Measurements from ENCODE around the gene DSCAM. TPM values are rescaled to one million over a fixed set of nuclear protein-coding genes. Genes with fewer than 3 reads are reported as not detected.
"Not testable (repeated sequence)": the region's sequence is repeated elsewhere in the genome, so short reads cannot be mapped to it uniquely, and the experiment has no call there.

The DSCAM gene, protein sequence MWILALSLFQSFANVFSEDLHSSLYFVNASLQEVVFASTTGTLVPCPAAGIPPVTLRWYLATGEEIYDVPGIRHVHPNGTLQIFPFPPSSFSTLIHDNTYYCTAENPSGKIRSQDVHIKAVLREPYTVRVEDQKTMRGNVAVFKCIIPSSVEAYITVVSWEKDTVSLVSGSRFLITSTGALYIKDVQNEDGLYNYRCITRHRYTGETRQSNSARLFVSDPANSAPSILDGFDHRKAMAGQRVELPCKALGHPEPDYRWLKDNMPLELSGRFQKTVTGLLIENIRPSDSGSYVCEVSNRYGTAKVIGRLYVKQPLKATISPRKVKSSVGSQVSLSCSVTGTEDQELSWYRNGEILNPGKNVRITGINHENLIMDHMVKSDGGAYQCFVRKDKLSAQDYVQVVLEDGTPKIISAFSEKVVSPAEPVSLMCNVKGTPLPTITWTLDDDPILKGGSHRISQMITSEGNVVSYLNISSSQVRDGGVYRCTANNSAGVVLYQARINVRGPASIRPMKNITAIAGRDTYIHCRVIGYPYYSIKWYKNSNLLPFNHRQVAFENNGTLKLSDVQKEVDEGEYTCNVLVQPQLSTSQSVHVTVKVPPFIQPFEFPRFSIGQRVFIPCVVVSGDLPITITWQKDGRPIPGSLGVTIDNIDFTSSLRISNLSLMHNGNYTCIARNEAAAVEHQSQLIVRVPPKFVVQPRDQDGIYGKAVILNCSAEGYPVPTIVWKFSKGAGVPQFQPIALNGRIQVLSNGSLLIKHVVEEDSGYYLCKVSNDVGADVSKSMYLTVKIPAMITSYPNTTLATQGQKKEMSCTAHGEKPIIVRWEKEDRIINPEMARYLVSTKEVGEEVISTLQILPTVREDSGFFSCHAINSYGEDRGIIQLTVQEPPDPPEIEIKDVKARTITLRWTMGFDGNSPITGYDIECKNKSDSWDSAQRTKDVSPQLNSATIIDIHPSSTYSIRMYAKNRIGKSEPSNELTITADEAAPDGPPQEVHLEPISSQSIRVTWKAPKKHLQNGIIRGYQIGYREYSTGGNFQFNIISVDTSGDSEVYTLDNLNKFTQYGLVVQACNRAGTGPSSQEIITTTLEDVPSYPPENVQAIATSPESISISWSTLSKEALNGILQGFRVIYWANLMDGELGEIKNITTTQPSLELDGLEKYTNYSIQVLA (N-terminal part only)
- total RNA-seq (0.11 and 0.42 TPM in 2 replicates), polyA plus RNA-seq (0.04 and 0.23 TPM in 2 replicates)

DNA sequence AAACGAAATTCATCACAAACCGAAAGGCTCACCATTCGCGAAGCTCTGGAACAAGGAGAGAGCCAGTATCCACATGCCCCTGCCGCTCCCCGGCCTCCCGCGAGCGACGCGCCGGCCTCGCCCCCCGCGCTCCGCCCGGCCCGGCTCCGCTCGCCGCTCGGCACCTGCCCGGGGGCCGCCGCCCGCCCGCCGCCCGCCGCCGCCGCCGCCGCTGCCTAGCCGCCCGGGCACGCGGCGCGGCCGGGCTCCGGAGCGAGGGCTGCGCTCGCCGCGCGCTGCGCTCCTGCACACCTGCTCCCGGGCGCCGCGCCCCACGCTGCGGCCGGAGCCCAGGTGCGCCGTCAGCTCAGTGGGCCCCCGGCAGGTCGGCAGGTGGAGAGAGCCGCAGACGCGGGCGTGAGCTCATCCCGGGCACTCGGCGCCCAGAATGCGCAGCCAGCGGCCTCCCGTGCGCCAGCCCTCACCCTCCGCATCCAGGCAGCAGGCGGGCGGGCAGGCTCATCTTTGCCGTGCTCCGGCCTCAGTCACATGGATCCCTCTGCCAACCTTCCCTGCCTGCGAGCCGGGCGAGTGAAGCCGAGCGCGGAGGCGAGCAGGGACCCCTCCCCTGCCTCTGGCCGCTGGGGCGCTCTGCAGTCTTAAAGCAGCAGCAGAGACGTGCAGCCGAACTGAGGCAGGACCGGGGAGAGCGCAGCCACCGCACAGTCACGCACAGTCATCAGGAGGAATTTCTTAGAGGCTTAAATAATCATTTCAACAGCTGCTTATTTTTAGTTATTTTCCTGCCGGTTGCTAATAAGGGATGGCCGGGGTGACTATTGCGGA lies at the start of gene DSCAM:
DSCAM (minus strand) TSS at position 572 of the 825 bp plus-strand sequence; CDS start at position 75, 497 bp downstream.
- no peaks in the 10 kb centered on the region for H3K9me3 ChIP-seq (ENCODE audit: low read depth)
- no peak within 1 kb of the TSS for H3K27ac ChIP-seq
- peak in 1 of 2 donors; percentile 34 for DNase-seq (ENCODE audit: low read depth in 1 of 2, low spot score in 1 of 2)
- H3K36me3 ChIP-seq: no peaks in the 10 kb centered on the region
- no peaks in the 10 kb centered on the region for H3K4me1 ChIP-seq (ENCODE audit: low read depth)
- H3K4me3 ChIP-seq: peak within 1 kb of the TSS; percentile 50
- H3K27me3 ChIP-seq: peaks cover 72% of the 10 kb centered on the region
- TF ChIP-seq, protein P1, sequence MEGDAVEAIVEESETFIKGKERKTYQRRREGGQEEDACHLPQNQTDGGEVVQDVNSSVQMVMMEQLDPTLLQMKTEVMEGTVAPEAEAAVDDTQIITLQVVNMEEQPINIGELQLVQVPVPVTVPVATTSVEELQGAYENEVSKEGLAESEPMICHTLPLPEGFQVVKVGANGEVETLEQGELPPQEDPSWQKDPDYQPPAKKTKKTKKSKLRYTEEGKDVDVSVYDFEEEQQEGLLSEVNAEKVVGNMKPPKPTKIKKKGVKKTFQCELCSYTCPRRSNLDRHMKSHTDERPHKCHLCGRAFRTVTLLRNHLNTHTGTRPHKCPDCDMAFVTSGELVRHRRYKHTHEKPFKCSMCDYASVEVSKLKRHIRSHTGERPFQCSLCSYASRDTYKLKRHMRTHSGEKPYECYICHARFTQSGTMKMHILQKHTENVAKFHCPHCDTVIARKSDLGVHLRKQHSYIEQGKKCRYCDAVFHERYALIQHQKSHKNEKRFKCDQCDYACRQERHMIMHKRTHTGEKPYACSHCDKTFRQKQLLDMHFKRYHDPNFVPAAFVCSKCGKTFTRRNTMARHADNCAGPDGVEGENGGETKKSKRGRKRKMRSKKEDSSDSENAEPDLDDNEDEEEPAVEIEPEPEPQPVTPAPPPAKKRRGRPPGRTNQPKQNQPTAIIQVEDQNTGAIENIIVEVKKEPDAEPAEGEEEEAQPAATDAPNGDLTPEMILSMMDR (IDR thresholded peaks at IDR 0.05; ENCODE audit: low read depth, low read length): no peak

DNA sequence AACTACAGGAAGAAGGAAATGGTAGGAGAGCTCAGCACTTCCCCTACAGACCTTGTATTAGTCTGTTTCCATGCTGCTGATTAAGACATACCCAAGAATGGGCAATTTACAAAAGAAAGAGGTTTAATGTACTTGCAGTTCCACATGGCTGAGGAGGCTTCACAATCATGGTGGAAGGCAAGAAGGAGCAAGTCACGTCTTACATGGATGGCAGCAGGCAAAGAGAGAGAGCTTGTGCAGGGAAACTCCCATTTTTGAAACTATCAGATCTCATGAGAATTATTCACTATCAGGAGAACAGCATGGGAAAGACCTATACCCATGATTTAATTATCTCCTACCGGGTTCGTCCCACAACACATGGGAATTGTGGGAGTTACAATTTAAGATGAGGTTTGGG lies 48.7 kb upstream of the DSCAM start:
- not testable (repeated sequence) for DNase-seq (ENCODE audit: low read depth in 1 of 2, low spot score in 1 of 2); H3K27me3 ChIP-seq; H3K27ac ChIP-seq; H3K4me3 ChIP-seq; H3K9me3 ChIP-seq (ENCODE audit: low read depth); H3K36me3 ChIP-seq; H3K4me1 ChIP-seq (ENCODE audit: low read depth)

DNA sequence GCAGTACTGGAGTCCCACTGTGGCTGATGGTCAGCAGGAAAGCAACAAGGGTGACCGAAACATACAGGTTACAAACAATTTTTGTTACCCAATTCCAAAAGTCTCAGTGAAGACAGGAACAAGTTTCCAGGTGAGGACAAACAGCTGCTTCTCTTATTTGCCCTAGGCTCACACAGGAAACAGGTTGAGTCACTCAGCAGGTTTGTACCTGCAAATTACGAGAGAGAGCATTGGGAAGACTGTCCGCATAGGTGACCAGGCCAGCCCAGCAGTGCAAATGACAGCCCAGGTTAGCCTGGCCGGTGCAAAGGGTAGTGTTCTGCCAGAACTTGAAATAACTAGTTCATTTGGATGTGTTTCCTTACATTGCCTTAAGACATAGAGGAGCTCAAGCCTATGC lies 40.0 kb upstream of the DSCAM start:
- Histone ChIP-seq H3K9me3 (ENCODE audit: low read depth) (no peaks in the 10 kb centered on the region), H3K36me3 (no peaks in the 10 kb centered on the region), H3K4me1 (ENCODE audit: low read depth) (peaks cover 4% of the 10 kb centered on the region), H3K4me3 (no peak overlapping the region), H3K27me3 (no peaks in the 10 kb centered on the region), H3K27ac (no peak overlapping the region)
- TF ChIP-seq, protein P1 (IDR thresholded peaks at IDR 0.05; ENCODE audit: low read depth, low read length): no peak
- no peak for DNase-seq (ENCODE audit: low read depth in 1 of 2, low spot score in 1 of 2)

DNA sequence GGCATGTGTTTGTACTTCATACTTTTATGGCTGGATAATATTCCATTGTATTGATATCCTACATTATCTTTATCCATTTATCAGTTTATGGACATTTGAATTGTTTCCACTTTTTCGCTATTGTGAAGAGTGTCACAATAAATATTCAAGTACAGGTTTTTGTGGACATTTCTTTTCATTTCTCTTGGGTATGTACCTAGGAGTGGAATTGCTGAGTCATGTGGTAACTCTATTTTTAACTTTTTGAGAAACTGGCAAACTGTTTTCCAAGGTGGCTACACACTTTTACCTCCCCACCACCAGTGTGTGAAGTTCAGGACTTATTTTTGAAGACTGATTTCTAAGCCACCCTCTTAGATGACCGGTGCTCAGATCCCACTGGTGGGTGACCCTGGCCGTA lies 39.0 kb upstream of the DSCAM start:
- Histone ChIP-seq H3K9me3 (ENCODE audit: low read depth) (no peaks in the 10 kb centered on the region), H3K4me3 (no peak overlapping the region), H3K4me1 (ENCODE audit: low read depth) (peaks cover 4% of the 10 kb centered on the region), H3K27ac (no peak overlapping the region), H3K36me3 (no peaks in the 10 kb centered on the region), H3K27me3 (no peaks in the 10 kb centered on the region)
- DNase-seq (ENCODE audit: low read depth in 1 of 2, low spot score in 1 of 2): no peak
- TF ChIP-seq, protein P1 (IDR thresholded peaks at IDR 0.05; ENCODE audit: low read depth, low read length): no peak

DNA sequence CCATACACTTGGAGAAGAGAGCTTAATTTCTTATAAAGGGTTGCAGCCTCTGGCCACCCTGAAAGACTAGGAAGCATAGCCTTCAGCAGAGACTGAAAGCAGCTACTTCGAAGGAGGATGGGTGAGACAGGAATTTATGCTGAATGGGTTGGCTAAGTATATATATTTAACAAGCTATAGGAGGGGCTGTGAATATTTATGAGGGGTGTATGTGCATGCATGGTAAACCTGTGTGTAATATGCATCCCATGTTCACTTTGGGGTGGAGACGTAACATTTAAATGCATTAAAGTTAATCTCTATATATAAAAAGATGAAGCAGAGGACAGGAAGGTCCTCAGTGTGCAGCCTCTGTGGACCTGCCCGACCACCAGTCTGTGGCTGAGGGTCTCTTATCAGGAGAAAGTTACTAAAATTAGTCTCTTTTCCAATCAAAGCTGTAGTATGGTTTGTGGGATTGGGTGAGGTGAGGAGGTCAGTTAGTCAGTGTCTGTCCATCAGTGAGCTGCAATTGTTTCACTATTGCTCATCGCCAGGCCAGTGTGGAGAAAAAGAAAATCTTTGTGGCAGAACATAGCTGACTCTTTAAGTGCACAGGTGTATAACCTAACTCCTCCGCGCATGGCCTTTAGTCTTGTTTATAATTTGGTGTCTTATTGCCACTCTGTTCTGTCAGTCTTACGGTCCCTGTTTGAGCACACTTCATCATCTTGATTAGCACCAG lies 35.4 kb upstream of the DSCAM start:
- peaks cover 4% of the 10 kb centered on the region for H3K4me1 ChIP-seq (ENCODE audit: low read depth)
- H3K4me3 ChIP-seq: no peak overlapping the region
- H3K36me3 ChIP-seq: no peaks in the 10 kb centered on the region
- no peaks in the 10 kb centered on the region for H3K9me3 ChIP-seq (ENCODE audit: low read depth)
- H3K27ac ChIP-seq: no peak overlapping the region
- no peaks in the 10 kb centered on the region for H3K27me3 ChIP-seq
- TF ChIP-seq, protein P1 (IDR thresholded peaks at IDR 0.05; ENCODE audit: low read depth, low read length): no peak
- DNase-seq (ENCODE audit: low read depth in 1 of 2, low spot score in 1 of 2): no peak
